HG03066 (cell line): ENCODE measurements around the gene GLIS1.

ENCODE experiments used
- ATAC-seq: cut with Tn5 transposase; IDR thresholded peaks from one replicate; pipeline ENCODE4 v1.9.1; 2021; ENCODE audit warnings: low read depth; ENCODE audit not compliant: unreplicated experiment

Gene GLIS1

DNA sequence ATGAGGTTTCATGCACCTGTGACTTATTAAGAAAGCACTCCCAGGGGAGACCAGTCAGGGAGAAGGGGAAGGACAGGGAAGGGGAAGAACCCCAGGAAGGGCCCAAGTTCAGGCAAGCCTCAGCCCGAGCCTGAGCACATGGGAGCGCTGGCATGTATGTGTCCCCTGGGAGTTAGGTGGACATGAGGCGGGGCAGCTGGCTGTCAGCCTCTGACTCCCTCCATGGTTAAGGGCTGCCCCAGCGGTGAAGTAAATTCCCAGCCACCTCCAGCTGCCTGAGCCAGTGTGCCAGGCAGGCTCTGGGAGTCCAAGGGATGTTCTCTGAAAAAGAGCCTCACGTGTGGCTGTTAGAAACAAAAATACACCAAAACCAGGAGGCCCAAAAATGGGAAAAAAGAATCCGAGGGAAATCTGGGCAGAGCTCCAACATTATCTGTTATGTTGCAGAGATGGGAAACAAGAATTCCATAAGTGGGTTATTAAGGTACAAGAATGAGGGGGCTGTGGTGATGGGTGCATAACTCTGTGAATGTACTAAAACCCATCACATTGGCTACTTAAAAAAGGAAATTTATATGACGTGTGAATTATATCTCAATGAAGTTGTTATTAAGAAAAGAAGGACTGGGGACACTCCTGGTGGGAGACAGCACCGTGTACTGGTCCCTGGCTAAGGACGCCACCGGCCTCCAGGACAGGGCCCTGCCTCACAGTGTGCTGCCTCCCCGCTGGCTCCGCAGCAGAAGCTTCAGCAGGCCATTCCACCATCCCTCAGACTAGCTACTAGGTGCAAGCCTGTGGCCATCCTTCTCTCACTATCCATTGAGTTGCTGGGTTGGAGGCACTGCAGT, 261.1 kb downstream of the GLIS1 start:
- no peak for ATAC-seq

- ATAC-seq: no peak
These were observed 262.4 kb downstream of the GLIS1 start for GRCh38 chr1:53476579-53476978.

- no peak for ATAC-seq
These were observed 263.3 kb downstream of the GLIS1 start for GRCh38 chr1:53475664-53476063.

DNA sequence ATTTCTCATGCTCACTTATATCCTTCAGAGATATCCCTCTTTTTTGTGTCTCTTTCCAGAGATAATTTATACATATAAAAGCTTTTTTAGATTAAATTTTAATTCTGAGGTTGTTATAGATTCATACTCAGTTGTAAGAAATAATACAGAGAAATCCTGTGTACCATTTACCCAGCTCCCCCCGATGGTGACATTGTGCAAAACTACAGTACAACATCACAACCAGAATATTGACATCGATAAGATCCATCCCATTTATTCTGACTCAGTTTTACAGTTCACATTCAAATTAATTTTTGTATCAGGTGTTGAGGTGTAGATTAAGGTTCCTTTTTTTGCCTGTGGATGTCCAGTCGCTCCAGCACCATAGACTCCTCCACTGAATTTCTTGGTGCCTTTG, 265.5 kb downstream of the GLIS1 start:
- ATAC-seq: no peak

- no peak for ATAC-seq
These were observed 268.0 kb downstream of the GLIS1 start for GRCh38 chr1:53471000-53471399.

- no peak for ATAC-seq
These were observed 268.4 kb downstream of the GLIS1 start for GRCh38 chr1:53470584-53470983.

GRCh38 chr1:53470155-53470554, 268.8 kb downstream of the GLIS1 start:
- no peak for ATAC-seq

DNA sequence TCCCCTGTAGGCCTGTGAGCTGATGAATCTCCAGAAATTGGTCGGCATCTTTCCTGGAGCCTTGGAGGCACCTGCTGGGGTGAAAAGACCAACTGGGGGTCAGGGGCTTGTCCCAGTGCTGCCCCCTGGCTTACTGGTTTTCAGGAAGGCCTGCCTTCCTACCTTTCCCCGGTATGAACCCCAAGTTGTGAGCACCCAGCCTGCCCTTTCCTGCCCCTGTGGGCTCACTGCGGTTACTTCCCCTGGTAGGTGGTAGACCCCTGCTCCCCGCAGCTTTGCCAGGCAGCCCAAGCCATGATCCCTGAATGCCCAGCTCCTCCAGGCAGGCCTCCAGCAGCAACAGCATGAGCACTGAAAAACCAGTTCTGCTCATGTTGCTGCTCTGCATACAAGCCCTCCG, 269.6 kb downstream of the GLIS1 start:
- no peak for ATAC-seq

DNA sequence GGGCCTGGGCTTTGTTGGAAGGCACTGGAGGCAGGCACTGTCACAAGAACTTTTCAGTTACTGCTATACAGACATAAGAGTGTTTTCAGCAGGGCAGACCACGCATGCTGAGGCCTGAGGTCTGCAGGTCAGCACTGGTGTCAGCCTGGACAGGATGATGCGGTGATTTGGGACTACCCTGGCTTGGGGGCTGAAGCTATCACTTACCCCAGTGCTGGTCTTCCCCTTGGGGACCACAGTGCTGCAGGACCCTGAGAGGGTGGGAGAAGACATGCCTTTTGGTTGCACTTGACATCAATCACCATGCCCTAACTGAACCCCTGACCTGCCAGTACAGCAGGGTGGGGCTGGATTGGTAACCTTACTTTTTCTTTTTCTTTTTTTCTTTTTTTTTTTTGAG, 270.6 kb downstream of the GLIS1 start:
- no peak for ATAC-seq

DNA sequence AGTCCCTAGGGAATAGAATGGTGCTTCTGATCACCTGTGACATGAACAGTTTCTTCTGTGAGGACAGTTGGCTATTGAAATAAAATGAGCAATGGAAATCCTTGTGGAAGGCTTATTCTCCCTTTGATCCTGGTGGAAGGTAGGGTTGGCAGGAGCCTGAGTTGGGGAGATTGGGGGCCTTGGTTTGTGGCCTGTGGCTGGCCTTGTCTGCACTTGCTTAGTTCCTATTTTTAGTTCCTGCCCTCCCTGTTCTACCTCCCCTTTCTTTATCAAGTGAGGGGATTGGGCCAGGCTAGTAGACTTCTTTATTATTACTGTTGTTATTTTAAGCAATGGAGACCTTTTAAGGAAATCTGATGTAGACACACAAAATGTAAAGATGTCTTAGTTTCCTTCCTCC, 271.6 kb downstream of the GLIS1 start:
- ATAC-seq: no peak

- ATAC-seq: no peak
These were observed 273.7 kb downstream of the GLIS1 start for GRCh38 chr1:53465023-53465957.

- no peak for ATAC-seq
These were observed 274.7 kb downstream of the GLIS1 start for GRCh38 chr1:53463961-53464899.

DNA sequence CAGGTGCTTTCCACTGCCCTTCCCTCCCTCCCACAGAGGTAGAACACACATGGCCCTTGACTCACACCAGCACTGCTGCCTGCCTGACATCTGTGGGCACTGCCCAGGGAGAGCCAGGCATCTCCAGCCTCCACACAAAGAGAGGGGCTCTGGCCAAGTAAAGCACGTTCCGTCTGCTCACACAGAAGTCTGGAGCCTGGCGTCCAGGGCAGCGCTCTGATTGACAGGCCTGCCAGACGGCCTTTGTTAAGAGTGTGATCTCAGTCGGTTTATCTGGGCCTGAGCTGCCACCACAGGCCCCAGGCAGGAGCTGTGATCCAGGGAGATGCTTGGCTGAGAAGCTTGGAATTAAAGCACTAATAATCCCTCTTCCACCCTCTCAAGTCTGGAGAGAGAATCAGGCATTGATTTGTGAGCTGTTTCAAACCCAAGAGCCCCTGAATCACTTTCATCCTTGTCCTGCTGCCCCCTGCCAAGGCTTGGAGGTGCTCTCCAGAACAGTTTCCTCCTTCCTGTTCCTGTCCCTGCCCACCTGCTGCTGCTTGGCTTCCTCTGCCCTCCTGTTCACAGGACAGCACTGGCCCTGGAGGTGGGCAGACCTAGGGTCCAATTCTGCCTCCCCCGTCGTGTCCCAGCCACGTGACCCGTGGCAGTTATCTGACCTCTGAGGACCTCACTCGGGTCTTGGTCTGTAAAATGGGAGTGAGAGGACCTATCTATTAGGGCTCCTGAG, 276.0 kb downstream of the GLIS1 start:
- no peak for ATAC-seq

DNA sequence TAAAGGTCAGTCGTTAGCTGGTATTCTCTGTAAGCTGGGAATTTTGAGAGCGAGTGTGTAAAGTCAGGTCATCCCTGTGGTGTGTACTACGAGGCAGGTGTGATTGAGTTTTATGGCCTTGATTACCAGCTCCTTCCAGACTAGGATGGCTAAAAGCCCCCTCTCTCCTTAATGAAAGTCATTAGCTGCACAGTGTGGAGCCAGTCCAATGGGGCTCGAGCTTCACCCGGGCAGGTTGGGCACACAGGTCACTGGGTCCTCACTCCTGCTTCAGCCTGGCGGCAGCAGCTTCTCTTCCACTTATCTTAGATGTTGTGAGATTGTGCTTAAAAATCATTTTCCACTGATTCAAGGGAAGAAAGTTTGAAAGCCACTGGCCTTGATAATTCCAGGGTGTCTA, 276.8 kb downstream of the GLIS1 start:
- no peak for ATAC-seq

DNA sequence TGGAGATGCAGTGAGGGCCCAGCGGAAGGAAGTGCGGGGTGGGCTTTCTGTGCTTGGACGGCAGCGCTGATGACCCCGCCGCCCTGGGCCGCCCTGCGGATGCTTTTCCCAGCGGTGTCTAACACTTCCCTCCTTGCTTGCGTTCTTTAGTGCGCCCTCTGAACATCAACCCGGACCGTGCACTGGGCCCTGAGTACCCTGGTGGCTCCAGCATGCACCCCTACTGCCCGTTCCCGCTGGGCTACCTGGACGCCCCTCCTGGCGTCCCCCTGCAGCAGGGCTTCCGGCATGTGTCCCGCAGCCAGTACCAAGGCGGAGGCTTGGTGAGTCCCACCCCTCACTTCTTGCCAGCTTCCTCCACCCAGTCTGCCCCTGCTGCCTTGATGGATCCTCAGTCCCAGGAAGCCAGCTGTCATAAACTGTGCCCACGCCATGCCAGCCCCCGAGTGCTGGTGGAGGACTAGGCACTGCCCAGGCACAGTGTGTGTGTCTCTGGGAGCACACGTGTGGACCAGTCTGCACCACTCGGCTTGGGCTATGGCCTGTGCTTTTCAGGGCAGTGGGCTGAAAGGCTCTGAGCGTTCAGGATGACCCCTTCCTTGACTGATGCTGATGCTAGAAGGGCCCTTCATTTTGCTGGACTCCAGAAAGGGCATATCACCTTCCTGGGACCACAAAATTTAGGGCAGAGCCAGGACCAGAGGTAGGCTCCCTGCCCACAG, 277.5 kb downstream of the GLIS1 start:
- ATAC-seq: no peak

- no peak for ATAC-seq
These were observed 278.2 kb downstream of the GLIS1 start for GRCh38 chr1:53460666-53461322.

DNA sequence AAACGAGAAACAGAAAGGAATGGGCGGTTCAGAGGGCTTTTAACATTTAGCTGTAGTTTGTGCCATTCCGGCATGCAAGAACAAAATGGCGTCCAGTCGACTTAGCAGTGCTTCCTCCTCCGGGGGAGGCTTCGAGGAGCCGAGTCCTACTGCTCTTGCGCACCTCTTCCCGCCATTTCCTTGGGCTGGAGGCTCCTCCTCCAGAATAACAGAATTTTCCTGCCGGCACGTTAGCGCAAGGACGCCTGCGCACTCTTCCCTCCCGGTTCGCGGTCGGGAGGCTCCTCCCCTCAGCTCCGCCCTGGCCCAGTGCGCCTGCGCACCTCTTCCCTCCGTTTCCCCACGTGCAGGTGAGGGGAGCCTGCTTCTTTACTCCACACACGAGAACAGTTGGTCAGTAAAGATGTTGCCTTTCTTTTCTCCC, 278.7 kb downstream of the GLIS1 start:
- no peak for ATAC-seq

DNA sequence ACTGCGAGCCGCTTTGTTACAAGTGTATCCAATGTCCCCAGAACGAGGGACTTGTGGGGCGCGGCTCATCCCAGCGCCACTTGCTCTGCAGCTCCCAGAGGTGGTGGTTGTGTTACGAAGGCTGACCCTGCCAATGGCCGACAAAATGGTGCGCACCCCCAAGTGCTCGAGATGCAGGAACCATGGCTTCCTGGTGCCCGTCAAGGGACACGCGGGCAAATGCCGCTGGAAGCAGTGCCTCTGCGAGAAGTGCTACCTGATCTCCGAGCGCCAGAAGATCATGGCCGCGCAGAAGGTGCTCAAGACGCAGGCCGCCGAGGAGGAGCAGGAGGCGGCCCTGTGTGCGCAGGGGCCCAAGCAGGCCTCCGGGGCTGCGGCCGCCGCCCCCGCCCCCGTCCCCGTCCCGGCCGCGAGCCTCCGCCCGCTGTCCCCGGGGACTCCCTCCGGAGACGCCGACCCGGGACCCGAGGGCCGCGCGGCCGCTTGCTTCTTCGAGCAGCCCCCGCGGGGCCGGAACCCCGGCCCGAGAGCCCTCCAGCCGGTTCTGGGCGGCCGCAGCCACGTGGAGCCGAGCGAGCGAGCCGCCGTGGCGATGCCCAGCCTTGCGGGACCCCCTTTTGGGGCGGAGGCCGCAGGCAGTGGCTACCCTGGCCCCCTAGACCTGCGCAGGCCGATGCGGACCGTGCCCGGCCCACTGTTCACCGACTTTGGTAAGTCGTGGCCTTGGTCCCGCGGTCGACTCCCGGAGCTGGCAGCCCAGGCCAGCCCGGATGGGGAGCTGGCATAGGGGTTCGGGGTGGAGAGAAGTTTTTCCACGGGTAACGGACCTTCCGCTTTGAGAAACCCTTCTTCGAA, 279.4 kb downstream of the GLIS1 start, which contains the start of gene DMRTB1:
Gene DMRTB1, plus strand, starts transcription at position 79 of the 855 bp plus-strand sequence. Its CDS starts 55 bp downstream, at position 134.
- ATAC-seq: no peak
